CD4-positive, alpha-beta T cell (primary cell): ENCODE results near the gene RBMS3. TPM values are rescaled to one million over a fixed set of nuclear protein-coding genes. Genes with fewer than 3 reads are reported as not detected.

Source experiments
- ATAC-seq: fragments of 200-7000 bp; cut with Tn5 transposase; one replicate; pipeline ENCODE4 v1.10.0; 2022; ENCODE audit warnings: mild to moderate bottlenecking; ENCODE audit not compliant: poor library complexity
- CTCF ChIA-PET: fragments of 350-600 bp; sonication (Branson Sonifier 250); formaldehyde crosslinking; loops from one replicate; lab custom pipeline; 2021; ENCODE audit warnings: antibody characterized with exemption, inconsistent platforms; lab: Charles Lee
- POLR2A ChIA-PET: fragments of 350-600 bp; sonication (Branson Sonifier 250); formaldehyde crosslinking; loops from one replicate; lab custom pipeline; 2021; ENCODE audit warnings: antibody characterized with exemption, inconsistent platforms; lab: Charles Lee
- DNase-seq, 14 experiments: peaks; one replicate each; pipeline ENCODE4 v3.0.0-alpha.2; 2013 to 2020; ENCODE audit warnings: mixed read lengths in 2 of 14
- H3K27ac ChIP-seq, 2 donors: one replicate each; pipeline versions ENCODE4 v1.5.1 to v1.7.0; 2013; ENCODE audit warnings: low read length in 2 of 2, low read depth in 1 of 2, mild to moderate bottlenecking in 1 of 2
- H3K27me3 ChIP-seq, 2 experiments: 1 replicate in 1 of 2; 2 replicates in 1 of 2; pipeline versions ENCODE4 v1.6.1 to v1.7.0; 2013; ENCODE audit warnings: low read length in 2 of 2, control low read depth in 1 of 2, mild to moderate bottlenecking in 1 of 2, moderate library complexity in 1 of 2; ENCODE audit not compliant: insufficient read depth in 2 of 2, control insufficient read depth in 1 of 2
- H3K36me3 ChIP-seq: one replicate; pipeline ENCODE4 v1.6.1; 2013; ENCODE audit warnings: low read length, control low read depth; ENCODE audit not compliant: insufficient read depth
- H3K4me1 ChIP-seq: one replicate; pipeline ENCODE4 v1.6.1; 2013; ENCODE audit warnings: low read length, control low read depth; ENCODE audit not compliant: insufficient read depth
- H3K4me3 ChIP-seq: one replicate; pipeline ENCODE4 v1.5.1; 2013; ENCODE audit warnings: mild to moderate bottlenecking, low read length, moderate library complexity
- H3K9me3 ChIP-seq, 2 experiments: 1 replicate in 1 of 2; 2 replicates in 1 of 2; pipeline versions ENCODE4 v1.6.1 to v1.7.0; 2013; ENCODE audit warnings: low read length in 2 of 2, mild to moderate bottlenecking in 2 of 2, control low read depth in 1 of 2, moderate library complexity in 1 of 2; ENCODE audit not compliant: control insufficient read depth in 1 of 2, insufficient read depth in 1 of 2
- H3K27ac Mint-ChIP-seq: one replicate; pipeline ENCODE4 v1.8.0; 2020; ENCODE audit warnings: mixed read lengths
- H3K27me3 Mint-ChIP-seq: one replicate; pipeline ENCODE4 v1.8.0; 2021; ENCODE audit warnings: mixed read lengths
- H3K36me3 Mint-ChIP-seq: one replicate; pipeline ENCODE4 v1.8.0; 2021; ENCODE audit warnings: low read depth, mixed read lengths
- H3K4me1 Mint-ChIP-seq: one replicate; pipeline ENCODE4 v1.8.0; 2021; ENCODE audit warnings: low read depth, mixed read lengths
- H3K4me3 Mint-ChIP-seq: one replicate; pipeline ENCODE4 v1.8.0; 2020; ENCODE audit warnings: mild to moderate bottlenecking, mixed read lengths
- H3K9me3 Mint-ChIP-seq: one replicate; pipeline ENCODE4 v1.8.0; 2020; ENCODE audit warnings: mixed read lengths
- CTCF ChIP-seq: fragments of 200-600 bp; IDR thresholded peaks from one replicate; pipeline ENCODE4 v1.8.0; 2022; ENCODE audit warnings: antibody characterized with exemption, mild to moderate bottlenecking
- intact Hi-C, 2 experiments: fragments of 100-400 bp; cut with DNase I in 1 of 2; cut with micrococcal nuclease in 1 of 2; formaldehyde crosslinking; loops; one replicate each; pipeline versions ENCODE4 v1.15.1 to v1.9.0; 2023 to 2025; cut with DNase I, micrococcal nuclease
- total RNA-seq, 174 experiments: library from RNA in 2 of 174; stranded (reverse) in 2 of 174; gene quantifications; one replicate each; pipeline ENCODE4 v1.2.3 and lab custom pipeline; 2021 to 2026

Gene RBMS3
- total RNA-seq, 2 experiments from 2014 or later, result 1.6 to 1.7 TPM

DNA sequence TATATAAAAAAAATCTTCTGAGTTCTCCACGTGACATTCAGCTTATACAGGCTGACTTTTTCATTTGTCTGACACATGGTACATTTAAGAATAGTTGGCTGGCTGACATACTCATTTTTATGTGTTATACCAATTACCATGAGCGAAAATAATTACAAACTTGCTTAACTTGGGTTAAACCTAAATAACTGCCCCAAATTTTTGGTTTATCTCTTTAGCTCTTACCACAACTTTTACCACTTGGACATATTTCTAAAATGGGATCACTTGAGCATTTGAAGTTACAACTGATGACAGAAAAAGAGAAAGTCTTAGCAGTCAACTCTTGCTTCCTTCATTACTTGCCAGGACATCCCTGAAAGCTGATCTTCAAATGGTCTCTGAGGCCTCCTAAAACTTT, 618.1 kb downstream of the RBMS3 start:
- Histone ChIP-seq H3K9me3 (no peaks in the 10 kb centered on the region), H3K4me3 (no peak overlapping the region), H3K27me3 (no peaks in the 10 kb centered on the region), H3K36me3 (no peaks in the 10 kb centered on the region), H3K4me1 (no peaks in the 10 kb centered on the region), H3K27ac (no peak overlapping the region)
- Mint-ChIP-seq H3K4me1 (no peaks in the 10 kb centered on the region), H3K27ac (no peak overlapping the region), H3K4me3 (no peak overlapping the region), H3K27me3 (peaks cover 7% of the 10 kb centered on the region), H3K36me3 (no peaks in the 10 kb centered on the region), H3K9me3 (no peaks in the 10 kb centered on the region)
- TF ChIP-seq CTCF, result no peak
- CTCF ChIA-PET, result interaction anchor here (0.8 kb wide), 1 partner anchor 11 kb away, joined by 3 read pairs; no protein-coding TSS in a partner anchor
- intact Hi-C loops, result no loop called here
- DNase-seq (no peak), ATAC-seq (no peak)
- POLR2A ChIA-PET, result no interaction called here

- Mint-ChIP-seq H3K9me3 (no peaks in the 10 kb centered on the region), H3K27ac (no peak overlapping the region), H3K4me1 (no peaks in the 10 kb centered on the region), H3K27me3 (peaks cover 4% of the 10 kb centered on the region), H3K4me3 (no peak overlapping the region), H3K36me3 (no peaks in the 10 kb centered on the region)
- Histone ChIP-seq H3K4me3 (no peak overlapping the region), H3K4me1 (no peaks in the 10 kb centered on the region), H3K36me3 (no peaks in the 10 kb centered on the region), H3K27me3 (no peaks in the 10 kb centered on the region), H3K27ac (no peak overlapping the region), H3K9me3 (no peaks in the 10 kb centered on the region)
- POLR2A ChIA-PET, result no interaction called here
- CTCF ChIA-PET, result no interaction called here
- intact Hi-C loops, result no loop called here
- ATAC-seq, result no peak
- no peak for TF ChIP-seq CTCF
- DNase-seq, result no peak
These were observed 620.2 kb downstream of the RBMS3 start for GRCh38 chr3:29901097-29901496.

DNA sequence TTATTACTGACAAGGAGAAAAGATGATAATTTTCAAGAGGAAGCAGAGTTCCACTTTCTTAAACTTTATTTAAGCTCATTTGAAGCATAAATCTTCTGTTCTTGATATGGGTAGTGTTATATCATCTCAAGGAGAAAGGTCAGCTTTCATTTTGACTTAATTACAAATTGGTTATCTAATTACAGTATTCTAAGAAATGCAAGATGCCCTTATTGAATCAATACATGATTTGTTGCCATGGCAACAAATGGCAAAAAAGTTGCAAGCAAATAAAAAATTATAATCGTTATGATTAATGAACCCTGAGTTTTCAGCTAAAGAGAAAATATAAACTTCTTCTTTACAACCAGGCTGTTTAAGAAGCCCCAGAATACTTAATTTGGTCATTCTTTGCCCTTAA, 622.7 kb downstream of the RBMS3 start:
- DNase-seq, result no peak
- POLR2A ChIA-PET, result no interaction called here
- H3K4me3 Mint-ChIP-seq, result no peak overlapping the region
- no peaks in the 10 kb centered on the region for H3K36me3 Mint-ChIP-seq
- Histone ChIP-seq H3K9me3 (no peaks in the 10 kb centered on the region), H3K4me3 (no peak overlapping the region), H3K36me3 (no peaks in the 10 kb centered on the region), H3K27ac (no peak overlapping the region), H3K4me1 (no peaks in the 10 kb centered on the region), H3K27me3 (no peaks in the 10 kb centered on the region)
- TF ChIP-seq CTCF, result no peak
- H3K9me3 Mint-ChIP-seq, result no peaks in the 10 kb centered on the region
- ATAC-seq, result no peak
- no peaks in the 10 kb centered on the region for H3K4me1 Mint-ChIP-seq
- CTCF ChIA-PET, result no interaction called here
- H3K27ac Mint-ChIP-seq, result no peak overlapping the region
- H3K27me3 Mint-ChIP-seq, result peaks cover 4% of the 10 kb centered on the region
- intact Hi-C loops, result no loop called here
